KG1 (cell line): Measurements from ENCODE around the gene CD4.
"Not testable (repeated sequence)": the region's sequence is repeated elsewhere in the genome, so short reads cannot be mapped to it uniquely, and the experiment has no call there.

Experiments used
- DNase-seq: peaks from one replicate; lab custom pipeline; 2025; lab: John Stamatoyannopoulos, UW

CD4 gene

DNA sequence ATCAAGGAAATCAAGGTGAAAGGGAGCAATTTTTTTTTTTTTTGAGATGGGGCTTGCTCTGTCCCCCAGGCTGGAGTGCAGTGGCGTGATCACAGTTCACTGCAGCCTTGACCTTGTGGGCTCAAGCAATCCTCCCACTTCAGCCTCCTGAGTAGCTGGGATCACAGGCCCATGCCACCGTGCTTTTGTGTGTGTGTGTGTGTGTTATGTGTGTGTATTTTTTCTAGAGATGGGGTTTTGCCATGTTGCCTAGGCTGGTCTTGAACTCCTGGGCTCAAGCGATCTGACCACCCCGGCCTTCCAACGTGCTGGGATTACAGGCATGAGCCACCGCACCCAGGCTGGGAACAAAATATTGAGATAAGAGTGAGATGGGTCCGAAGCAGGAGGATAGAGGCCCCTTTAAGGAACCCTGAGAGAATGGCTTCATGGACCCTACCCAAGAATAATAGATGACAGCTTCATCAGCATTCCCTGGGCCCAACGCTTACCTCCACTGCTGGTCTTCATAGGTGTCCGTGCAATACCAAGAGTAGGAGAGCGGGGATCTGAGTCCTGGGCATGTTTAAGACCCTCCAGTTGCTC lies 60.7 kb downstream of the CD4 start:
- no peak for DNase-seq

DNA sequence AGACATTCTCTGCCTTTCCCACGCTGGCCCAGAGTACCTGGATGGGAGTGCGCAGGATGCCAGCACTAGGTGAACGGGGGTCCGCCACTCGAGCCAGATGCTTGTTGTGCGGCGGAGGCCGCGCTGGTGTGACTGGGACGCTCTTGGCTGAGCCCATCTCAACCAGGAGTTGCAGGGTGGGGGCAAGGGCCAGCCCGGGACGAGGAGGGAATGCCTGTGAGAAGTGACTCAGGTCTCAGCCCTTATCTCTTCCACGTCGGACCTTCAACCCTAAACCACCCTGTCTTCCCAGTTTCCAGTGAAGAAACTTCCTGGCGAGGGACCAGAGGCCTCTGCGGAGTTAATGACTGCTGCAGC lies 61.4 kb downstream of the CD4 start:
- no peak for DNase-seq

DNA sequence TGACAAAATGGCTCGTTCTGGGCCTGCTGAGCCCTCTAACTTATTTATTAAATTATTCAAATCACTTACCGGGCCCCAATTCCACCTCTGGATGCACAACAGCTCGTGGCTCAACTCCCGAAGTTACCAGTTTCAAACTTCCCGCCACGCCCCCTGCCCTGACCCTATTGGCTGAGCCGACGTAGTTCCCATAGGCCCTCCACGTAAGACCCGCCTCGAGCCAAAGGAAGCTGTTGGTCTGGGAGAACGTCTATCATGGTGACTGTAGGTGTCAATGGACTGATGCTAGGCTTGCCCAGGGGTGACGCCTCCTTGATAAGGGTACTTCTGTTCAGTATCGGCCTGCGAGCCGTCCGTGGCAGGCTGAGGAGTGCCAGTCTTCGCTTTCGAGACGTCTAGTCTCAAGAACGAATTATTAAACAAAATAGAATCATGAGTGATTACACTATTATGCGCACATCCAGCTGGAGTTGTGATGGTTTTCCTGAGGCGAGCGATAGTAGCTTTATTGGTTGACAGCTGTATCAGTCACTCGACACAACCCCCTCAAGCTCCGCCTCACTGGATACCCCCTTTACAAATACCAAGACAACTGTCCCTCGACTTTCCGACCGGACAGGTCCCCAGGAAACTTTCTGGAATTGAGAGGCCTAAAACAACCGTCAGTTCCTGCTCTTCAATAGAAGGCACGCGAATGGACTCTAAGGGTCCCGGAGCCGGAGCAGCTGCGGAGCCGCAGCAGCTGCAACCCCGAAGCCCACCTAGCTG lies 62.0 kb downstream of the CD4 start, which contains the start of gene CDCA3:
CDCA3 (minus strand) TSS at position 134 of the 768 bp plus-strand sequence. CDS start 334 bp downstream, outside the sequence.
- peak; percentile 94 for DNase-seq

DNA sequence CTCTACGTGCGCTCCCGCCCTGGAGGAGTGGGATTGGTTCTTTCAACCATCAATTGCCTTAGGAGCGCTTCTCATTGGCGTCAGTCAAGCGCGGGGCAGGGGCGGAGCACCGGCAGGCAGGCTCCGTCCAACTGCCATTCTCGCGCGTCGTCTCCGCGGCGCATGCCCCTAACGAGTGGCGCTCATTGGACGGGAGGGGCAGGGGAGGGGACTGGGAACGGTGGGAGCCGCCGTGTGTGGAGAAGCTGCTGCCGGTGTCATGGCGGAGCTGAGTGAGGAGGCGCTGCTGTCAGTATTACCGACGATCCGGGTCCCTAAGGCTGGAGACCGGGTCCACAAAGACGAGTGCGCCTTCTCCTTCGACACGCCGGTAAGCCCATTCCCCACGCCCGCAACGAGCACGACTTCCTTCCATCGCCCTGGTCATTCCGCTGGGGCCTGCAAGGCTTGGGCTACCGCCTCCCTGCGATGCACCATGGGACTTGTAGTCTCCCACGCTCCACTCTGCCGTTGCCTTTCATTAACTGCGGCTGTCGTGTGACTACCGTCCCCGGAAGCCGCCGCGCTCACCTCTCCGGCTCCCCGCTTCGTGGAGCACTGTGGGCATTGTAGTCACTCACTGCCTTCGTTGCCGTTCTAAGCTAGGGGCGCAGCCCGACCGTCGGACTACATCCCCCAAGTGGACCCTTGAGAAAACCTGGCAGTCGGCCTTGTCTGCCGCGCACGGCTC lies 62.8 kb downstream of the CD4 start, which contains the start of gene USP5:
USP5 (plus strand) TSS at position 230 of the 730 bp plus-strand sequence; CDS start at position 260, 30 bp downstream.
- DNase-seq = peak; percentile 100

DNA sequence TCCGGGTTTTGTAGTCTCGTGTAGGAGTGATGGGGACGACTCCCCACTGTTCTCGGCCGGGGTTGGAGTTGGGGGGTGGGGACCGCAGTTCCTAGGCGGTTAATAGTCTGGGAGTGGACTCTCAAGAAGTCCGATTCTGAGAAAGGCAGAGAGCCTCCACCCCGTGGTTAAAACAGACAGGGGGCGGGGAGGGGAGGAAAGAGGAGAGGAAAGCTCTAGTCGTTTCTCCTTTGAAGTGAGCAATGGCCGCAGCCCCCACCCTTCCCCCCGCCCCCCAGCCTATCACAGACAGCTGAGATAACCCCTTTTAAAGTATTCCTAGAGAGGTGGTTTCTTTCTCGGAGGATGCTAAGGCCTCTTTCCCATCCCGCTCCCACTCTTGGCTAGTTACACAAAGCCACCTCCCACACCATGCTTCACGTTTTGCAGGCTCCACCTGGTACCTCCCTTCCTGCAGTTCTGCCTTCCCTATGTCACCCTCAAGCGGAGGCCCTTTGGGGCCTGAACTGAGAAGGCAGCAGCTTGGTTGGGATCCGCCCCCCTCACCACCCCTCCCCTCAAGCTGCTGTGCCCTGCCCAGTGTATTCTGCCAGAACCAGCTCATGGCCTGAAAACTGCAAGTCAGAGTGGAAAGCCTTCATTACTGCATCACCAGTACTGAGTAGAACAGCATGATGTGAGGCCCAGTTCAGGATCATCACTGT lies 63.5 kb downstream of the CD4 start:
- DNase-seq = no peak

DNA sequence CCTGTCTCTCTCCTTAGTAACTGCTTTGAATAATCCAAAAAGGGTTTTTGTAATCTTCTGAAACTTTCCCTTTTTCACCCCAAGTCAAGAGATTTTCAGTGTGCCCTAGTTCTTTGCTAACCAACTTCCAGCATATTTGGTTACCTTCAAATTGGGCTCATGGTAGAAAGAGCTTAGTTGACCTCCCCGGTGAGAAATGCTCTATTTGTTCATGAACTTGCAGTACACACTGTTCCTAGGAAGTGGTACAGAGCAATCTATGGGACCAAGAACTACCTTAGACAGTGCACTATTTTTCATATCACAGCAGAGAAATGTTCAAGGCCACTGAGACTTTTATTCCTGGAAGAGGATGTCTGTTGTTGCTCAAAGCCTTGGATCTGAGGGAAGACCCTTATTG lies 64.3 kb downstream of the CD4 start:
- no peak for DNase-seq

DNA sequence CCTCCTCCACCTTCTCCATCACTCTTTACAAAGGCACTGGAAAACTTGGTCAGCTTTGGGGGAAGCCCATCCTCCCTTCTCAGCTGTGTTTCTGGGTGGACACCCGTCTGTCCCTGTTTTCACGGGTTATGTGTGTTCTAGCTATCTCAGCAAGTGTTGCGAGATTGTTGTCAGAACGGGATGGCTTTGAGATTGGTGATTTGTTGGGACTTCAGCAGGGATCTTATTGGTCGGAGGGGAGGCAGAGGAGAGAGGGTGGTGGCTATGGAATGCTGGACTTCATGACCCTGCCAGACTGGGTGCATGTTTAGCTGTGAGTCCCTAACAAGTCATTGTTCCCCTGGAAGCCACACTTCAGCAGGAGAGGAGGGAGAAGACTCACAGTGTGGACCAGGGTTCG lies 64.7 kb downstream of the CD4 start:
- no peak for DNase-seq

DNA sequence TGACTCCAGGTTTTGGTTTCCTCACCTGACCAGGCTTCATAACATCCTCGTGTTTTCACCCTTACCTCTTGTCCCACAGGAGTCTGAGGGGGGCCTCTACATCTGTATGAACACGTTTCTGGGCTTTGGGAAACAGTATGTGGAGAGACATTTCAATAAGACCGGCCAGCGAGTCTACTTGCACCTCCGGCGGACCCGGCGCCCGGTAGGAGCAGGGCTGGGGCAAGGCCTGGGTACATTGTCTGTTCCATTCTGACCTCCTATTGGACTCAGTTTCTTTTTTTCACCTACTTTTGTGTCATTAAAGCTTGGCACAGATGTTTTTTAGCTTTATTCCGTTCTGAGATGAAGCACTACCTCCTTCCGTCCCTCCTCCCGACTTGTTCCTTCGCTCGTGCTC lies 66.0 kb downstream of the CD4 start:
- DNase-seq = no peak

DNA sequence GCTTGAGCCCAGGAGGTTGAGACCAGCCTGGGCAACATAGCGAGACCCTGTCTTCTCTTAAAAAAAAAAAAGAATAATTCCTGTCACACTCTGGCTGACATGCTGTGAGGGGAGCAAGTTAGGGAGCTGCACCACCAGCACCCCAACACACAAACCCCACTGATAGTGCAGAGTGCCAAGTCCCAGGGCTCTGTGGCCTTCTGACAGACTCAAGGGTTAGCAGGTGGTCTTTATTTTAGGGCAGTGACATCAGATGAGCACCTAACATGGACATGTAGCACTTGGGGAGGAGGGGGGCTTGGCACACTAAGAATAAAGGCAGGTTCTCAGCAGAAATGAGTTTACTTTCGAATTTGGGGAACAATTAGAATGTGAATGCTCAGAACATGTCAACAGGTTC lies 69.5 kb downstream of the CD4 start:
- no peak for DNase-seq

DNA sequence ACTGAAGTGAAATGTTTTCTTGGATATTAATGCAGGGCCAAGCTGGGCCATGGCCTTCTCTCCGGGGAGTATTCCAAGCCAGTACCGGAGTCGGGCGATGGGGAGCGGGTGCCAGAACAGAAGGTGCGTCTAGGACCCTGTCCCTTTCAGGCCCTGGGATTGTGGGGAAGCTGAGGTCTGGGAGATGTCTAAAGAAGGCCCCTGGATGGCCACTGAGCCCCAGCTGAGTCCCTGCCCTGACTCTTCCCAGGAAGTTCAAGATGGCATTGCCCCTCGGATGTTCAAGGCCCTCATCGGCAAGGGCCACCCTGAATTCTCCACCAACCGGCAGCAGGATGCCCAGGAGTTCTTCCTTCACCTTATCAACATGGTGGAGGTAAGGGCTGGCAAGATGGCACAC lies 70.8 kb downstream of the CD4 start:
- no peak for DNase-seq

DNA sequence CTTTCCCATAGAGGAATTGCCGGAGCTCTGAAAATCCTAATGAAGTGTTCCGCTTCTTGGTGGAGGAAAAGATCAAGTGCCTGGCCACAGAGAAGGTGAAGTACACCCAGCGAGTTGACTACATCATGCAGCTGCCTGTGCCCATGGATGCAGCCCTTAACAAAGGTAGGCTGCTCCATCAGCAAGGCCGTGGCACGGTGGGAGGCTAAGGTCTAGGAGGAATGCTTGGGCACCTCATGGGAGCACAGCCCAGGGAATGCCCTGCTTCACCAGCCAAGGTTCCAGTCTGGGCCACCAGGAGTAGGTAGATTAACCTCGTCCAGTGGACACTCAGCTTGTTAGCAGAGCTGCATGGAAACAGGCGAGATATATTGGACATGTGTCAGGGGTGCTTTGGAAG lies 71.6 kb downstream of the CD4 start:
- DNase-seq = no peak

DNA sequence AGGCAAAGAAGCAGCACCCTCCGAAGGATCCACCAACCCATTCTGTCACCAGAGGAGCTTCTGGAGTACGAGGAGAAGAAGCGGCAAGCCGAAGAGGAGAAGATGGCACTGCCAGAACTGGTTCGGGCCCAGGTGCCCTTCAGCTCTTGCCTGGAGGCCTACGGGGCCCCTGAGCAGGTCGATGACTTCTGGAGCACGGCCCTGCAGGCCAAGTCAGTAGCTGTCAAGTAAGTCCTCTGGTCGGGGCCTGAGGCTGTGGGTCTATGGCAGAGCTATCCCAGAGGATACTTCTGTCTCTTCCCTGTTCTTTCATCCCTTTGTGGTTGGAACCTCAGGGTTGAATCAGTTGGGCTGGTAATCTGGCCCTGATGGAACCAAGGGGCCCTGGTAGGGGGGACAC lies 72.1 kb downstream of the CD4 start:
- DNase-seq = no peak

DNA sequence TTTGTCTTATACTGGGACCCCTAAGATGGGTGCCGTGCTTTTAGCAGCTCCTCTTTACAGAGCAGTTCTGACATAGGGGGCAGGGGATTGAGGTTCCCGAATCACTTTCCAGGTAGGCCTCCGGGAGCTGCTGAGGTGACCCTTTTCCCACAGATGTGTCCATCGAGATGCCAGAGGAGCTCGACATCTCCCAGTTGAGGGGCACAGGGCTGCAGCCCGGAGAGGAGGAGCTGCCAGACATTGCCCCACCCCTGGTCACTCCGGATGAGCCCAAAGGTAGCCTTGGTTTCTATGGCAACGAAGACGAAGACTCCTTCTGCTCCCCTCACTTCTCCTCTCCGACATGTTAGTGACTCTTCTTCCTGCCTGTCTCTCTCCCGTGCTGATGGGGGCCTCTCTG lies 73.7 kb downstream of the CD4 start:
- no peak for DNase-seq

DNA sequence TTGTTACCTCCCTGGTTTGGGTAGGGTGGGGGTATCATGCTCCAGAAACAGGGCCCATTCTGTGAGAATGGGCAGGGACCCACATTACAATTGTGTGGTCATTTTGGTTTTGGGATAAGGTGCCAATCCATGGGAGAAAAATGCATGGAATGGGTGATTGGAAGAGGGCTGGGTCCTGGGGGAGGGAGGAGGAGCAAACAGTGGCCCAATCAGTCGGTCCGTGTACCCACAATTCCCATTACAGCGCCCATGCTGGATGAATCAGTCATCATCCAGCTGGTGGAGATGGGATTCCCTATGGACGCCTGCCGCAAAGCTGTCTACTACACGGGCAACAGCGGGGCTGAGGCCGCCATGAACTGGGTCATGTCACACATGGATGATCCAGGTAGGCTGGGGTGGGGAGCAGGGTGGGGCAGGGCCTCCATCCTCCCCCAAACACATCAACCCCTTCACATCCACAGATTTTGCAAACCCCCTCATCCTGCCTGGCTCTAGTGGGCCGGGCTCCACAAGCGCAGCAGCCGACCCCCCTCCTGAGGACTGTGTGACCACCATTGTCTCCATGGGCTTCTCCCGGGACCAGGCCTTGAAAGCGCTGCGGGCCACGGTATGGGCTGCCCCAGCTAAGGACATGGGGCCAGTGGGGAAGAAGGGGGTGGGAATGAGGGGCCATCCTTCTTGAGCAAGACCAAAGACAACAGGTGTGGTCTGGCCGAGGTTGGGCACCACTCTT lies 74.4 kb downstream of the CD4 start:
- DNase-seq = no peak

DNA sequence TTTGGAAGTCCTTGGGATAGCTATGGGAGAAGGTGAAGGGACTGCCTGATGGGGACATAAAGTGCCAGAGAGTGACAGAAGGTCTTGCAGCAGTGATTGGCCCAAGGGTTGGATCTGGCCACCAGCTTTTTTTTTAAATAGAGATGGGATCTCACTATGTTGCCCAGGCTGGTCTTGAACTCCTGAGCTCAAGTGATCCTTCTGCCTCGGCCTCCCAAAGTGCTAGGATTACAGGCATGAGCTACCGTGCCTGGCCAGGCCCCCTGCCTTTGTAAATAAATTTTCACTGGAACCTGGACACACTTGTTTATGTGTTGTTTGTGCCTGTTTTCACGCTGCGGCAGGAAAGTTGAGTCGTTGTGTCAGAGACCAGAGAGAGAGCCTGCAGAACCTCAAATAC lies 76.0 kb downstream of the CD4 start:
- DNase-seq = not testable (repeated sequence)

DNA sequence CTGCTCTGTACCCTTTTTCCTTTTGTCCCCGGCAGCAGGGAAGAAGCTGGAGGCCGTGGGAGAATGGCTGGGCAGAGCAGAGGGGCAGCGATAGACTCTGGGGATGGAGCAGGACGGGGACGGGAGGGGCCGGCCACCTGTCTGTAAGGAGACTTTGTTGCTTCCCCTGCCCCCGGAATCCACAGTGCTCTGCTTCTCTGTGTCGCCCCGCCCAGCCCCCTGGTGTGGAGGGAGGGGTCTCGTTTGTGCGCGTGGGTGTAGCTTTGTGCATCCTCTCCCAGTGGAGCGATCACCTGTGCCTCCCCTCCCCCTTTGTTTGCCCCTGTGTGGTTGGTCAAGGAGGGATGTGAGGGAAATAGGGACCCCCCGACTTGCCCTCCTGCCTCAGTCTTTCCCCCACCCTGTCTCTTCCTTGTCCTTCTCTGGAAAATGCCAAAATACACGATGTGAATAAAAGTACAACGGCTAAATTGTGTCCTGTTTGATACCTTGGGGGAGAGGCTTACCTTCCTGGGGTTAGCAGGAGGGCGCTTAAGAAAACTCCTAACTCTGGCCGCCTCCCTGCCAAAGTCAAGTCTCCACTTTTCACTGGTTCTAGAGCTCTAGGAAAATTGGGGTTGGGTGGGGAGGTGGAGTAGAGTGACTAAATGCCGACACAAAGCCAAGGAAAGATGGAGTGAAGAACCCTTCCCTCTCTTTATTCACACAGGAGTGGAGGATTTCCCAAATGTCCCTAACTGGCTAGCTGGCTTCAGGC lies 77.0 kb downstream of the CD4 start:
- no peak for DNase-seq

DNA sequence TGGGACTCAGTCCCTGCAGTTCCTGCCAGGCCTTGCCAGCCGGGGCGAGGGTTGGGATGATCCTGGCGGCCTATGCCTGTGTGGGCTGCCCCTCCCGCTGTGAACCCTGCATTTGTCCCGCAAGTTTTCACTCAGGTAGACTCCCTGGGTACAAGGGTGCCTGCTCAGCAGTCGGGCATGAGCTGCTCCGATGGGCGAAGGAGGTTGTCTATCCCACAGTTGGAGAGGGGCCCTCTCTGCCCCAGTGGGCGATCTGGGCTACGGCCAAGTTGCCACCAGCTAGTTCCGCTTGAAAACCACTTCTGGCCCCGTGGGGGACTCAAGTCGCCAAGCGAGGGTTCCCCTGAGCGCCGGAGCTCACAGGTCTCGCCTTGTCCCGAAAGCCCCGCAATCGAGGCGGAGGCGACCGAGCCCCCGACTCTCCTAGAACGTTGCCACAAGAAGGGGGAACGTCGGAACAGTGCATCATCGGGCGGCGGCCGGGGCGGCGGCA lies 77.6 kb downstream of the CD4 start:
- peak; percentile 93 for DNase-seq

DNA sequence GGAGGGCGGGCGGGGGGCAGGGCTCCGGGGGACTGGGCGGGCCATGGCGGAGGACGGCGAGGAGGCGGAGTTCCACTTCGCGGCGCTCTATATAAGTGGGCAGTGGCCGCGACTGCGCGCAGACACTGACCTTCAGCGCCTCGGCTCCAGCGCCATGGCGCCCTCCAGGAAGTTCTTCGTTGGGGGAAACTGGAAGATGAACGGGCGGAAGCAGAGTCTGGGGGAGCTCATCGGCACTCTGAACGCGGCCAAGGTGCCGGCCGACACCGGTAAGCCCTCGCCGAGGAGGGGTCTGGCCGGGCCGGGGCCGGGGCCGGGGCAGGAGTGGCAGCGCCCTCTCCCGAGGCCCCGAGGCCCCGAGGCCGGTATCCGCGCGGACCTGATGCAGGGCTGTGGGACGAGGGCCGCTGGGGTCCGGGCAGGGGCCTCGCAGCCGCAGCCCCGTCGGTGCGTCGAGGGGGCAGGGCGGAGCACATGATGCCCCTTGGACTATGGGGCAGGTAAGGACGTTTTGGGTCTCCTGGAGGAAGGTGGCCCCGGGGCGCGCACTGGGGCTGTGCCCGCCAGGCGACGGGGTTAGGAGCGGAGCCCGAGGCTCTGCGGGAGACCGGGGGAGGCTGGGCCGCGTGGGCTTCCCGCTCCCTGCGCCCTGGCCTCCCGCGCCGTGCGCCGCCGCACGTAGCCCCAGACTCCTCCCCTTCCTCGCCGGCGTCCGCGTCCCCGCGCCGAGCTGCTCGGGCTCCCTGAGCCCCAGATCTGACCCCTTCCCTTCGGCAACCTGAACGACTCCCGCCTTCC lies 78.3 kb downstream of the CD4 start, which contains the start of gene TPI1:
TPI1 (plus strand) TSS at position 119 of the 798 bp plus-strand sequence; CDS start at position 155, 36 bp downstream.
- peak; percentile 10 for DNase-seq

DNA sequence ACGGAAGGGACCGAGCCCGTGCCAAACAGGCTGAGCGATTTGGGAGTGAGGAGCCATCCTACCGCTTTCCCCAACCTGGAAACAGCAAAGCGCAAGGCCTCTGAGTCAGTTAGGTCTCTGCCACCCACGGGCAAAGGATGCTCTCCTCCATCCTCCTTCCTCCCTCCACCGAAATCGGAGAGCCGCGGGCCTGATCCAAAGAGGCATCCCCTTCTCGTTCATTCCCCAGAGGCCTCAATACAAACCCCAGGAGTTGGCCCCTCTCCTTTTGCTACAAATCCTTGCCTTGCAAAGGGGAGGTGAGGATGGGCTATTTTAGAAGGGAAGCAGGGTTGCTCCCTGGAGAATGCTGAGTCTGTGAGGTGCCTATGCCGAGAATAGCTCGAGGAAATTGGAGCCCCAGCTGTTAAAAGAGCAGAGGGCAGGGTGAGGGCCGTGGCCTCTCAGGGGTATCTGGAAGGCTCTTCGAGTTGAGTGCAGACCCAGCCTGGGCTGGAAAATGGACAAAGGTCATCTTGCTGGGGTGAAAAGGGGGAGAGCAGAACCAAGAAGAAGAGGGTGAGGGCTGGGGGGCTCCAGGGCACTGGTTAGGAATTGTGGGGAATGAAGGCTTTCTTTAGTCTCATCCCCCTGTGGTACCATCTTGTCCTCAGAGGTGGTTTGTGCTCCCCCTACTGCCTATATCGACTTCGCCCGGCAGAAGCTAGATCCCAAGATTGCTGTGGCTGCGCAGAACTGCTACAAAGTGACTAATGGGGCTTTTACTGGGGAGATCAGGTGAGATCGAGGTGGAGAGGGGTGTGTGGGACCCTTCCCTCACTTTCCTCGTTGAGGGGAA lies 79.1 kb downstream of the CD4 start:
- no peak for DNase-seq
